Caco-2 (cell line): ENCODE results near the gene EZH2. TPM values are rescaled to one million over a fixed set of nuclear protein-coding genes. Genes with fewer than 3 reads are reported as not detected.

Source experiments
- BruUV-seq: library from RNA; stranded (reverse); fragments of 400-500 nt; replicated peaks from 2 replicates; lab custom pipeline; 2021; lab: Mats Ljungman, UMichigan
- CTCF ChIA-PET: fragments of 300-600 bp; sonication (Branson Sonifier 250); formaldehyde crosslinking; loops from one replicate; lab custom pipeline; 2022; ENCODE audit warnings: antibody characterized with exemption; lab: Charles Lee
- POLR2A ChIA-PET: fragments of 300-600 bp; sonication (Branson Sonifier 250); formaldehyde crosslinking; loops from one replicate; lab custom pipeline; 2022; ENCODE audit warnings: antibody characterized with exemption; lab: Charles Lee
- DNase-seq, 2 experiments: peaks; one replicate each; pipeline versions ENCODE4 v3.0.0 to v3.0.0-alpha.2; 2020 to 2022
- H3K27me3 ChIP-seq: replicated peaks from 2 replicates; pipeline ENCODE4 v1.6.0; 2011; ENCODE audit warnings: low read length; ENCODE audit not compliant: control insufficient read depth, insufficient read depth
- H3K36me3 ChIP-seq: 2 replicates; pipeline ENCODE4 v1.5.1; 2011; ENCODE audit warnings: low read length; ENCODE audit not compliant: control insufficient read depth, insufficient read depth
- H3K4me1 ChIP-seq: fragments of 250-450 bp; sonication (Bioruptor Pico); 2 replicates; pipeline ENCODE4 v1.5.1; 2020; ENCODE audit warnings: mild to moderate bottlenecking
- H3K4me3 ChIP-seq: 2 replicates; pipeline ENCODE4 v1.5.1; 2011; ENCODE audit warnings: low read depth, mild to moderate bottlenecking, control low read depth, low read length
- H3K9me3 ChIP-seq: fragments of 250-450 bp; sonication (Bioruptor Pico); 2 replicates; pipeline ENCODE4 v1.5.1; 2020; ENCODE audit warnings: mild to moderate bottlenecking, moderate library complexity
- H3K27ac Mint-ChIP-seq: one replicate; pipeline ENCODE4 v1.8.0; 2022; ENCODE audit warnings: mixed read lengths; ENCODE audit not compliant: unreplicated experiment
- H3K27me3 Mint-ChIP-seq: one replicate; pipeline ENCODE4 v1.8.0; 2022; ENCODE audit warnings: mixed read lengths; ENCODE audit not compliant: insufficient read depth, unreplicated experiment
- H3K36me3 Mint-ChIP-seq: one replicate; pipeline ENCODE4 v1.8.0; 2022; ENCODE audit warnings: mild to moderate bottlenecking, mixed read lengths; ENCODE audit not compliant: insufficient read depth, unreplicated experiment
- H3K4me1 Mint-ChIP-seq: one replicate; pipeline ENCODE4 v1.8.0; 2022; ENCODE audit warnings: low read depth, mixed read lengths; ENCODE audit not compliant: unreplicated experiment
- H3K4me3 Mint-ChIP-seq: one replicate; pipeline ENCODE4 v1.8.0; 2022; ENCODE audit warnings: mild to moderate bottlenecking, moderate library complexity, mixed read lengths; ENCODE audit not compliant: unreplicated experiment
- H3K9me3 Mint-ChIP-seq: one replicate; pipeline ENCODE4 v1.8.0; 2022; ENCODE audit warnings: mixed read lengths; ENCODE audit not compliant: unreplicated experiment
- CTCF ChIP-seq, 2 experiments: fragments of 200-600 bp in 1 of 2; IDR thresholded peaks; 1 replicate in 1 of 2; 2 replicates in 1 of 2; pipeline versions ENCODE4 v1.5.1 to v1.8.0; 2011 to 2022; ENCODE audit warnings: antibody characterized with exemption in 1 of 2, control low read depth in 1 of 2, inconsistent platforms in 1 of 2, low read depth in 1 of 2, low read length in 1 of 2, mild to moderate bottlenecking in 1 of 2, moderate library complexity in 1 of 2; ENCODE audit not compliant: insufficient read depth in 1 of 2, severe bottlenecking in 1 of 2, unreplicated experiment in 1 of 2
- intact Hi-C: fragments of 100-400 bp; cut with micrococcal nuclease; formaldehyde crosslinking; loops from one replicate; pipeline ENCODE4 v1.10.0; 2022; ENCODE audit not compliant: unreplicated experiment
- total RNA-seq: library from RNA; stranded (reverse); gene quantifications from 2 replicates; pipeline ENCODE4 v1.2.3, GENCODE V29; 2022

Gene EZH2
- total RNA-seq, 1 experiment from 2014 or later = 63.7 TPM

- H3K4me1 ChIP-seq = no peaks in the 10 kb centered on the region
- TF ChIP-seq CTCF (IDR thresholded peaks at IDR 0.05; ENCODE audit: insufficient read depth in 1 of 2, low read depth in 1 of 2, low read length in 1 of 2, severe bottlenecking in 1 of 2, unreplicated experiment in 1 of 2) = no peak
- H3K27me3 ChIP-seq = no peaks in the 10 kb centered on the region
- H3K4me3 ChIP-seq = no peak overlapping the region
- intact Hi-C loops = no loop called here
- ChIA-PET POLR2A (no interaction called here), CTCF (interaction anchor here (0.6 kb wide), 1 partner anchor 79 kb away, joined by 5 read pairs; no protein-coding TSS in a partner anchor)
- Mint-ChIP-seq H3K27me3 (no peaks in the 10 kb centered on the region), H3K4me3 (no peak overlapping the region), H3K27ac (no peak overlapping the region), H3K9me3 (no peaks in the 10 kb centered on the region), H3K36me3 (peaks cover 25% of the 10 kb centered on the region), H3K4me1 (no peaks in the 10 kb centered on the region)
- BruUV-seq = no TSS peak
- DNase-seq = no peak
- no peaks in the 10 kb centered on the region for H3K9me3 ChIP-seq
- no peaks in the 10 kb centered on the region; the same call in 1 of the 2 replicates for H3K36me3 ChIP-seq
Observed at GRCh38 chr7:148838905-148839304, 45.2 kb downstream of the EZH2 start.

- Mint-ChIP-seq H3K36me3 (peaks cover 25% of the 10 kb centered on the region), H3K27me3 (no peaks in the 10 kb centered on the region), H3K4me1 (no peaks in the 10 kb centered on the region), H3K27ac (no peak overlapping the region), H3K9me3 (no peaks in the 10 kb centered on the region), H3K4me3 (no peak overlapping the region)
- Histone ChIP-seq H3K4me3 (no peak overlapping the region), H3K27me3 (no peaks in the 10 kb centered on the region), H3K9me3 (no peaks in the 10 kb centered on the region), H3K36me3 (no peaks in the 10 kb centered on the region; the same call in 1 of the 2 replicates), H3K4me1 (no peaks in the 10 kb centered on the region)
- TF ChIP-seq CTCF (IDR thresholded peaks at IDR 0.05; ENCODE audit: insufficient read depth in 1 of 2, low read depth in 1 of 2, low read length in 1 of 2, severe bottlenecking in 1 of 2, unreplicated experiment in 1 of 2) = no peak
- no peak for DNase-seq
- ChIA-PET POLR2A (no interaction called here), CTCF (no interaction called here)
- intact Hi-C loops = no loop called here
- BruUV-seq = no TSS peak
Observed at GRCh38 chr7:148835854-148836253, 48.2 kb downstream of the EZH2 start.

GRCh38 chr7:148834605-148835004, 49.5 kb downstream of the EZH2 start:
- H3K27ac Mint-ChIP-seq = no peak overlapping the region
- no peaks in the 10 kb centered on the region for H3K9me3 Mint-ChIP-seq
- Histone ChIP-seq H3K9me3 (no peaks in the 10 kb centered on the region), H3K36me3 (no peaks in the 10 kb centered on the region; the same call in 1 of the 2 replicates), H3K4me3 (no peak overlapping the region), H3K4me1 (no peaks in the 10 kb centered on the region), H3K27me3 (no peaks in the 10 kb centered on the region)
- intact Hi-C loops = no loop called here
- no peak overlapping the region for H3K4me3 Mint-ChIP-seq
- no peak for TF ChIP-seq CTCF (IDR thresholded peaks at IDR 0.05; ENCODE audit: insufficient read depth in 1 of 2, low read depth in 1 of 2, low read length in 1 of 2, severe bottlenecking in 1 of 2, unreplicated experiment in 1 of 2)
- H3K27me3 Mint-ChIP-seq = no peaks in the 10 kb centered on the region
- no peaks in the 10 kb centered on the region for H3K4me1 Mint-ChIP-seq
- no TSS peak for BruUV-seq
- CTCF ChIA-PET = no interaction called here
- peaks cover 32% of the 10 kb centered on the region for H3K36me3 Mint-ChIP-seq
- POLR2A ChIA-PET = no interaction called here
- no peak for DNase-seq
